BE2C (cell line): ENCODE measurements around the gene MAP4.

ENCODE experiments used
- DNase-seq: peaks from one replicate; pipeline ENCODE4 v3.0.0-alpha.2; 2020
- H3K27me3 ChIP-seq: fragments of 250-450 bp; sonication (Bioruptor Pico); 2 replicates; pipeline ENCODE4 v1.5.1; 2020; ENCODE audit warnings: mild to moderate bottlenecking
- H3K36me3 ChIP-seq: fragments of 250-450 bp; sonication (Bioruptor Pico); 2 replicates; pipeline ENCODE4 v1.5.1; 2020; ENCODE audit warnings: mild to moderate bottlenecking
- H3K4me1 ChIP-seq: fragments of 250-450 bp; sonication (Bioruptor Pico); 2 replicates; pipeline ENCODE4 v1.5.1; 2020
- H3K4me3 ChIP-seq: 2 replicates; pipeline ENCODE4 v1.5.1; 2011; ENCODE audit warnings: low read depth, low read length
- H3K9me3 ChIP-seq: fragments of 250-450 bp; sonication (Bioruptor Pico); 2 replicates; pipeline ENCODE4 v1.5.1; 2020
- CTCF ChIP-seq: IDR thresholded peaks from 2 replicates; pipeline ENCODE4 v1.5.1; 2012; ENCODE audit warnings: mild to moderate bottlenecking, low read depth, low read length

Gene MAP4

GRCh38 chr3:48004694-48005093 is 11.5 kb downstream of the MAP4 start:
- TF ChIP-seq CTCF, result no peak
- H3K9me3 ChIP-seq, result no peaks in the 10 kb centered on the region
- no peaks in the 10 kb centered on the region for H3K27me3 ChIP-seq
- H3K4me3 ChIP-seq, result no peak overlapping the region
- DNase-seq, result no peak
- H3K36me3 ChIP-seq, result no peaks in the 10 kb centered on the region
- H3K4me1 ChIP-seq, result no peaks in the 10 kb centered on the region

GRCh38 chr3:48002787-48003186 is 13.4 kb downstream of the MAP4 start:
- no peak overlapping the region for H3K4me3 ChIP-seq
- no peak for TF ChIP-seq CTCF
- no peaks in the 10 kb centered on the region for H3K27me3 ChIP-seq
- no peaks in the 10 kb centered on the region for H3K4me1 ChIP-seq
- DNase-seq, result no peak
- H3K9me3 ChIP-seq, result no peaks in the 10 kb centered on the region
- no peaks in the 10 kb centered on the region for H3K36me3 ChIP-seq

- no peak overlapping the region for H3K4me3 ChIP-seq
- H3K4me1 ChIP-seq, result no peaks in the 10 kb centered on the region
- TF ChIP-seq CTCF, result no peak
- no peaks in the 10 kb centered on the region; the same call in 1 of the 2 replicates for H3K36me3 ChIP-seq
- H3K9me3 ChIP-seq, result no peaks in the 10 kb centered on the region
- DNase-seq, result no peak
- no peaks in the 10 kb centered on the region for H3K27me3 ChIP-seq
Observed at GRCh38 chr3:48001991-48002390, 14.2 kb downstream of the MAP4 start.

GRCh38 chr3:48000212-48000611 is 16.0 kb downstream of the MAP4 start:
- Histone ChIP-seq H3K4me3 (no peak overlapping the region), H3K9me3 (no peaks in the 10 kb centered on the region), H3K4me1 (no peaks in the 10 kb centered on the region), H3K36me3 (no peaks in the 10 kb centered on the region; the same call in 1 of the 2 replicates), H3K27me3 (no peaks in the 10 kb centered on the region)
- TF ChIP-seq CTCF, result no peak
- no peak for DNase-seq

GRCh38 chr3:47996440-47996839 is 19.8 kb downstream of the MAP4 start:
- Histone ChIP-seq H3K9me3 (no peaks in the 10 kb centered on the region), H3K36me3 (no peaks in the 10 kb centered on the region; the same call in 1 of the 2 replicates), H3K4me1 (no peaks in the 10 kb centered on the region), H3K4me3 (no peak overlapping the region), H3K27me3 (no peaks in the 10 kb centered on the region)
- no peak for DNase-seq
- TF ChIP-seq CTCF, result no peak

GRCh38 chr3:47994180-47994579 is 22.0 kb downstream of the MAP4 start:
- no peak for TF ChIP-seq CTCF
- no peaks in the 10 kb centered on the region for H3K9me3 ChIP-seq
- DNase-seq, result no peak
- H3K36me3 ChIP-seq, result no peaks in the 10 kb centered on the region; the same call in 1 of the 2 replicates
- no peaks in the 10 kb centered on the region for H3K4me1 ChIP-seq
- no peaks in the 10 kb centered on the region for H3K27me3 ChIP-seq
- H3K4me3 ChIP-seq, result no peak overlapping the region
